EL (cell line): ENCODE measurements around the gene SCAMP5.

Experiments used
- DNase-seq: peaks from one replicate; pipeline ENCODE4 v3.0.0-alpha.2; 2016

SCAMP5 gene

DNA sequence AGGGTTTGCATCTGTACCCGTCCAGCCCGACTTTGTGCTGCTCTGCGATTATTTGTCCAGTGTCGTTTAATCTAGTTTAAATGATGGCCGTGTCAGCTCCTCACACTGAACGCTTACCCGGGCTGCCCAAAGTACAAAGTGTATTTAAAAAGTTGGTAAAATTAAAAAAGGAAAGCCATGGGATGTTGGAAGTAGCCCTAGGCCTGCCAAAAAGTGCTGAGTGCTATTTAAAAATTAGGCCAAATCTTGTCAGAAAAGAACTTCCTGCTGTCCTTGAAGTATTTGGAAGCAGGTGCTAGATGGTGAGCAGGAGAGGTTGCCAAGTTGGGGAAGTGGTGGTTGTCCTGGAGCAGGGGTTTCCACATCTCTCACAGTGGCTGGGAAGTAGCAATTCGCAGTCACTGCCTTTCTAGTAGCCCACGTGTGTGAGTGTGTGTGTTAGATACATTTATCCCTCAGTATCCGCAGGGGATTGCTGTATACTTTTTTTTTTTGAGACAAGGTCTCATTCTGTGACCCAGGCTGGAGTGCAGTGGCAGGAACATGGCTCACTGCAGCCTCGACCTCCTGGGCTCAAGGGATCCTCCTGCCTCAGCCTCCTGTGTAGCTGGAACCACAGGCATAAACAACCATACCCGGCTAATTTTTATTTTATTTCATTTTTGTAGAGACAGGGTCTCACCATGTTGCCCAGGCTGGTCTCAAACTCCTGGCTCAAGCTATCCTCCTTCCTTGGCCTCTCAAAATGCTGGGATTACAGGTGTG is 28.7 kb downstream of the SCAMP5 start:
- DNase-seq = peak; percentile 27

DNA sequence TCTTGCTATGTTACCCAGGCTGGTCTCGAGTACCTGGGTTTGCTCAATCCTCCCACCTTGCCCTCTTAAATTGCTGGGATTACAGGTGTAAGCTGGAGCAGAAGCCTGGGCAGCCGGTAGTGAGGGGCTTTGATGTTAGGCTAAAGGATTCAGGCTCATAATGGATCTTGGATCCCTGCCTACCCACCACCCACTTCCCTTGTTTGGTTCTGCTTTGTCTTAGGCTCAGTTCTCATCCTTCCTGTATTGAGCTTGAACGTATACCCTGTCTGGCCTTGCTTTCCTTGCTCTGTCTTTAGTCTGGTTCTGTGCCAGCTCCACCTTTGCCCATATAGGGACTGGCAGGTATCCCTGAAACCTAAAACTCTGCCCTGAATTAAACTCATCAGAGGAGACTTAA is 29.7 kb downstream of the SCAMP5 start:
- no peak for DNase-seq

DNA sequence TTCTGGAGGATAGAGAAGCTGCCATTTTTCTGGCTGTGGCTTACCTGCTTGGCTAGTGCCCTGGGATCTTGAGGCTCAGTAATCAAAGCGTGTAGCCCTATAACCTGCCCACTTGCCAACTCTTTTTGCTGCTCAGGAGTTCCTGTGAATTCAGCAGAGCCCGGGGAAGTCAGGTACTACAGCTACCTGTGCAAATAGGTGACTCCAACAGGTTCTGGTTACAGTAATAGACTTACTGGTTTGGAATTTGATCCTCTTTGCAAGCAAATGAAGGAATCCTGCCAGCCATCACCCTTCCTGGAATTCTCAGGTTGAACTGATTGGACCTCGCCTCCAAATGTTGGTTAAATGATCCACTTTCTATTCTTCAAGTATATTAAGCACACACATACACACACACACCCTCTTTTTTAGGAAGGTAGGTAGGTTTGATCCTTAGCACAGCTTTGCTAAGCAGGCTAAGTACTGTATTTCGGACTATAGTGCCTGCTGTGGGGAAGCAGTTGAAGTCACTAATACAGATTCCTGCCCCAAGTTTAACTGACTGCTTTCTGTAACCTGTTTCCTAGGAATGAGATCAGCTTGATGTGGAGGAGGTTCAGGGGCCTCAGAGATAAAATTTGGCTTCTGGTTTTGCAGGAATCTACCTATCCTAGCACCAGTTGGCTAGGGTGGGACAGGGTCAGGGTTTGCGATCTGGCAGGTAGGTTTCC is 30.3 kb downstream of the SCAMP5 start:
- DNase-seq = no peak

DNA sequence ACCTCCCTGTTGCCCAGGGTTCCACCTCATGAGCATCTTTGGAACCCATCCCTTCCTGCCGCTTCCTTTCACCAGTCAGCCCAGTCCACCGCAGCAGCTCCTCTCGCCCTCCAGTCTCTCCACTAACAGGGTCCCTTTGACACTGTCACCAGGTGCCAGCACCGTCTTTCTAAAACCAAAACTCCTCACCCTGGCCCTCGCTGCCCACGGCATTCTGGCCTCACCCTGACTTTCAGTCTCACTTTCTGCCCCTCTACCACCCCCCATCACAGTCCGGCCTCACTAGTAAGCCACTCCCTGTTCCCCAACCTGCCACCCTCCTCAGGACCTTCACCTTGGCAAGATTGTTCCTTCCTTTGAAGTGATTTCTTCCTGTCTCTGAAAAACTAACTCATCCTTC is 32.2 kb downstream of the SCAMP5 start:
- no peak for DNase-seq

DNA sequence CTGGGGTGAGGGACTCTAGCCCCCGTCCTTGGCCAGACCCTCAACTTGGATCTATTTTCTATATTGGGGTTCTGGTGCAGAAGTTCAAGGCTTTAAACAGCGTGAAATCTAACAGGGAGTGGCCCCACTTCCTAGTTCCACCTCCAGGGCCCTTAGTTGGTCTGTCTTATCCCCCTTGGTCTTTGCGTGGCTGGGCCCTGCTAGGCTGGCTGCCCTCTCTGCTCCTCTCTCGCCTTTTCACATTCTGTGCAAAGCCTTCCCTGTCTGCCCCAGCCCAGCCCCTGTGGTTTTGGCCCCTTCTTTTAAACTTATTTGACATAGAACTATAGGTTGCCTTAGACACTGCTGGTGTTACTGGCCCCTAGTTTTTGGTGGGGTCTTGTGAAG is 33.6 kb downstream of the SCAMP5 start:
- DNase-seq = no peak

DNA sequence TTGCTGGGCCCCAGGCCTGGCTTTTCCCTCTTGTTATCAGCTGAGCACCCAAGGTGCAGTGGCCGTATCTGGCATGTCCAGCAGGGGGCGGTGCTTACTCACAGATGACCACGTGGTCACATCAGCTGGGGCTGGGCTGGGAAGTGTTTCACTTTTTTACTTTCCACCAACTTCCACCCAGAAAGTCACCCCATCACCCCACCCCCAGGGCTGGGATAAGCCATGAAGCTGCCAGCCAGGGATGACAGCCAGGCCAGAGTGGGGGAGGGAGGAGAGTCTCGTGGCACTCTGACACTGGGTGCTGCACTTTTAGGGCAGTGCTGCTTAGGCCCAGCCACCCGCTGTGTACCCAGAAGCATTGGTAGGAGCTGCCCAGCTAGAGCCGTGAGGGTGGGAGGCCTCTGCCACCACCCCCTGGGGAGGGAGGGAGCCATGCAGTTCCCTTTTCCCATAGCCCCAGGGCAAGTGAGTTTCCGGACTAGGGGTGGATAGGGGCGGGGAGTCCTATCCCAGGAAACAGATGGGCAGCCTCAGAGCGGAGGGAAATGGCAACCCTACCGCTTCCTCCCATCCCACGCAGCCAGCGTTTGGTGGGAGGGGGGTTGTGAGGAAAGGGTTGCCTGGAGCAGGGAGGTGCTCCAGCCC is 34.1 kb downstream of the SCAMP5 start:
- peak; percentile 92 for DNase-seq

DNA sequence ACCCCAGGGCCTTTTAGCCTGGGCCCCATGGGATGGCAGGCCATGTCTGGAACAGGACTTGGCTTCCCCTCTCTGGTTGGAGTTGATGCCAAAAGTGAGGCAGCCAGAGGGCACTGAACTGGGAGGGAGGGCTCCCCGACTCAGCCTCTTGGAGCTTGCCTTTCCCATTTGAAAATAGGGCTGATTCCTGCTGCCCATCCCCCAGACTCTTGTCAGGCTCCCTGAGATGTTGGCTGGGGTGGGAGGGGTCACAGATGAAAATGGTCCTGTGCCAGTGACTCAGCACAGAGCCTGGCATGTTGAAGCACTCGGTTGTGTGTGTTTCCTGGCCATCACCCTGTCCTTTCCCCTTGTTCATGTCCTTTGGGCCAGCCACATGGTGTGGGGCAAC is 34.7 kb downstream of the SCAMP5 start:
- peak; percentile 64 for DNase-seq

DNA sequence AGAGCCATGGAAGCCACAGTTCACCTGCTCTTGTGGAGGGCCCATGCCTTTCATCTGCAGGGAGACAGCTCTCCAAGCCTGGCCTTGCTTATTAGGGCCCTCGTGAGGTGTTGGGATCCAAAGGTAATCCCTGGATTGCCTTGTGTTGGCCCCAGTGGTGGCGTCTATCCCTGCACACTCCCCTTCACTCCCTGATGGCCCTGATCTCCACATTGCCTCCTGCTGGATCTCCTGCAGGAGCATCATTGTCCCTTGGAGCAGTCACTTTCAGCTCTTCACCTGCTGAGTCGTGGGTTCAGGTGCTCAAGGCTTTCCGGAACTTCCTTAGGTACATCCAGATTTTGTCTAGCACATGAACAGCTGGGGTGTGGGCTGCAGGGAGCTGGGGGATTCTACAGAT is 35.1 kb downstream of the SCAMP5 start:
- no peak for DNase-seq

DNA sequence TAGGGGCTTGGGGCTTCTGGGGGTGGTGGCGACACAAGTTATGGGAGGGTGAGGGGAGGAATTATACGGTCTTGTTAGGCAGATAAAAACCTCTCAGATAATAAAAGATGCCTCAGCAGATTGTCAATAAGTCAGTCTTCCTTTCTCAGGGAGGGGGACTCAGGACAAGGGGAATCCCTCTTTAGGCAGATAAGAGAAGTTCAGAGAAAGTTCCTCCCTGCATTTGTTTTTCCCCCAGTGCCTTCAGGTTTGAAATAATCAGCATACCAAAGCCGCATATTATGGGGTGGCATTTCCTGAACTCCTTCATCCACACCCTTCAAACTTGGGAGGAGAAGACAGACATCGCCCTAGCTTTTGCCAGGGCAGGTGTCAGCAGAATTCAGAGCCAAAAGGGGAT is 36.5 kb downstream of the SCAMP5 start:
- DNase-seq = peak; percentile 13

DNA sequence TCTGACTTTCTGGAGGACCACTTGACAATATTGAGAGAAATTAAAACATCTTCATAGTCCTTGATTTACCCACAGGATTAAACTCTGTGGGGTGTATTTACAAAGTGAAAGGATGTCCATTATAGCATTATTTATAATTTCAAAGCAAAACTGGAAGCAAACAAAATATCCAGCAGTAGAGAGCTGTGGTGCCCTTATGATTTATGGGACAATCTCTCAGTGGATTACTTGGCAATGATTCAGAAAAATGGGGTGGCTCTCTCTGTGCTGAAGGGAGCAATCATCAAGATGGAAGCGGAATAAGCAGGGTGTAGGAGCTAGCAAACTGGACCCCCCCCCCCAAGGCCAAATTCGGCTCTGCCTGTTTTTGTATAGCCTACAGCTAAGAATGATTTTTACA is 37.0 kb downstream of the SCAMP5 start:
- DNase-seq = no peak

DNA sequence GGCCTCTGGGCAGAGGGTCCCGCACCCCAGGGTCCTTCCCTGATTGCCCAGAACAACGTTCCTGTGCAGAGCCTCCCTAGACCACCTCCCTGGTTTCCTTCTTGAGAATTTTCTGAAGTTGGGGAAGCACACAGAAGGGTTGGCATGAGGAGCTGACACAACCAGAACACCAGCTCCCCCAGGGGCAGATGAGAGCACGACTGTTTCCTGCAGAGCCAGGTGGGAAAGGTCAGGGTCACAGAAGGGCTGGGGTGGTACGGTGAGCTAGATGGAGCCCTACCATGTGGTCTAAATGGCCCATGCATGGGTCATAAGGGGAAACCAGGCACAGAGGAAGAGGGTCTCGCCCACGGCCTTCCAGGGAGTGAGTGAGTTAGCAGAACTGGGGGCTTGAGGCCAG is 38.4 kb downstream of the SCAMP5 start:
- no peak for DNase-seq

DNA sequence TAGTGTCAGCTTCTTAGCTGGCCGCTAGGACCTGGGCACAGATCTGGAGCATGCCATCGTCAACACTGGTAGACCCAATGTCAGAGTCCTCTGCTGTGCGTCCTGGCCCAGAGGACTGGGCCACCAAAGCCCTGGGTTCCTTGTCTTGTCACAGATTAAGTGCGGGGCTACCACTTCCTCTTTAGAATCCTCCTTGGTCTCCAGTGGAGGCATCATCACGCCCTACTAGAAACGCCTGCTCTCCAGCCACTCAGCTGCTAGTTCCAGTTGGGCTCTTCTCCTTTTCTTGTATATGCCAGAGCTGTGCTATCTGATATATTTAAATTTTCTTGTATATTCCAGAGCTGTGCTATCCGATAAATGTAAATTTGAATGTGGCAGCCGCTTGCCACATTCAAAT is 39.3 kb downstream of the SCAMP5 start:
- DNase-seq = no peak

DNA sequence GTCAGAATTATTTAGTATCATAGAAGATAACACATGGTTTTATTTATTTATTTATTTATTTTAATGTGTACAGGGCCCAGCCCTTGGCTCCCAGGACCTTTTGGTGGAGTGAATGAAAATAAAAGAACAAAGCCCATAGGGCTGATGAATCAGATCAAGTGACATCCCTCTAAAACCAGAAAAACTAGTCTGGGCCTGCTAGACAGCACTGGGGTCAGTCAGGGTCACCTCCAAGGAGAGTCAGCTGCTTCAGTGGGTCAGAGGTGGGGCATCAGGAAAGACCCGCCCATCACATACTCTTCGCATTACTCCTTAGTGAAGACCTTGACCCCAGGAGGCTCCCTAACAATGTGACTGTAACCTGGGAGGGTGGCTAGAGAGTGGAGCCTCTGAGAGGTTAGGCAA is 40.9 kb downstream of the SCAMP5 start:
- DNase-seq = peak; percentile 45

DNA sequence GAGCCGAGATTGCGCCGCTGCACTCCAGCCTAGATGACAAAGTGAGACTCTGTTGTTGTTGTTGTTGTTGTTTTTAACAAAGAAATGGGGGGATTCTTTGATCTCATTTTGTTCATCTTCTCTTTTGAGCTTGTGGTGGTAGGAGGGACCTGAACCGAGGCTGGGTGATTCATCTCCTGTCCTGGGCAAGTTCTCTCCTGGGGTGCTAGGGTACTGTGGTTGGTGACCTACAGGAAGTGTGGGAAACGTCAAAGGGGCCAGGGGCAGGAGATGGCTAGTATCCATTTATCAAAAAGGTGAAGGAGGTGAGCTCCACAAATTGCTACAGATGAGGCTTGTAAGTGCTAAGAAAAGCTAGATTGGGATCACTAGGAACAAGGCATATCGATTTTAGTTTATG is 42.3 kb downstream of the SCAMP5 start:
- DNase-seq = peak; percentile 13

DNA sequence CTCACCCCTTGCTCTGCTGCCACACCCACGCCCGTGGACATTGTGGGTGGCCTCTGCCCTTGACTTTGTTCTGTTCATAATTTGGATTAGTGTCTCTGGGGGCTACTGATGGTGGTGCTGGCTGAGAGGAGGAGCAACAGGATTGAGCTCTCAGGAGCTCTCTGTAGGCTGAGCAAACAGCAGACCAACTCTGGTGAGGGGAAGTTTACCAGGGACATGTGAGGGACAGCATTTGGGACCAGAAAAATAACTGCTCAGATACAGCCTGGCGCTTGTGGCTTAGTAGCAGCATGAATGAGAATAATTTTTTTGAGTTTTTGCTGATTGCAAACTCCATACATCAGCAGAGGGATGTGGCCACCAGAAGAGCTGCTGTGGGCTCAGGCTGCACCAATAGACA is 42.9 kb downstream of the SCAMP5 start:
- DNase-seq = no peak

DNA sequence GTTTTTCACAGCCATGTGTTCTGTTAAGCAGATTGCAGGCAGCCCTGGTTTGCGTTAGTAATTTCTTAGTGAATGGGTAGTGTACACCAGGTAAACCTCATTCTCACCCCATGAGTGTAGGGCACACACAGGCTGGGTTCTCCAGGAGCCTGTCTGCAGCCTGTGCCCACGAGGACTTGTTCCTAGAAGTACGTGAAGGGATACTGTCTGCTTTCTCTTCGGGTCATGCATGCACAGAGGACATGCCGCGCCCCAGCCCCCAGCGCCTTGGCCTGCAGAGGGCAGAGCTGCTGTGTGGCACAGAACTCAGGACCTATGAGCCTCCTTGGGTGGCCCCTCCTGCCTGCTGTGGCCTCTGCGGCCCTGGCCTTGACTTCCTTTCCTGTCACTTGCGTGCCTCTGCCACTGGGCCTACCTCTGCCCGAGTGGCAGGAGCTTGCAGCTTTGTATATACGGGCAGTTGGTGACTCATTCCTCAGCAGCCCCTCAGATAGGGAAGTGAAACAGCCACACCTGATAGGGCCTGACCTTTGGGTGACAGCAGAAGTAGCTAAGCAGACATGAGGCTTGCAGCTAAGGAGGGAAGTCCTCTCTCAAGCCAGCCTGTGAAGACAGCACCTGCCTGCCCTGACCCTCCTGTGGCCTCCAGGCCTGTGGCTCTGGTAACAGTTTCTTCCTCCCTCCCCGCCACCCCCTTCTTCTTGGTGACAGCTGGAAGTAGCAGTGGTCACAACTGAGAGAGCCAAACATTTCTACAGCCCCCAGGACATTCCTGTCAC is 47.6 kb downstream of the SCAMP5 start:
- DNase-seq = peak; percentile 39

DNA sequence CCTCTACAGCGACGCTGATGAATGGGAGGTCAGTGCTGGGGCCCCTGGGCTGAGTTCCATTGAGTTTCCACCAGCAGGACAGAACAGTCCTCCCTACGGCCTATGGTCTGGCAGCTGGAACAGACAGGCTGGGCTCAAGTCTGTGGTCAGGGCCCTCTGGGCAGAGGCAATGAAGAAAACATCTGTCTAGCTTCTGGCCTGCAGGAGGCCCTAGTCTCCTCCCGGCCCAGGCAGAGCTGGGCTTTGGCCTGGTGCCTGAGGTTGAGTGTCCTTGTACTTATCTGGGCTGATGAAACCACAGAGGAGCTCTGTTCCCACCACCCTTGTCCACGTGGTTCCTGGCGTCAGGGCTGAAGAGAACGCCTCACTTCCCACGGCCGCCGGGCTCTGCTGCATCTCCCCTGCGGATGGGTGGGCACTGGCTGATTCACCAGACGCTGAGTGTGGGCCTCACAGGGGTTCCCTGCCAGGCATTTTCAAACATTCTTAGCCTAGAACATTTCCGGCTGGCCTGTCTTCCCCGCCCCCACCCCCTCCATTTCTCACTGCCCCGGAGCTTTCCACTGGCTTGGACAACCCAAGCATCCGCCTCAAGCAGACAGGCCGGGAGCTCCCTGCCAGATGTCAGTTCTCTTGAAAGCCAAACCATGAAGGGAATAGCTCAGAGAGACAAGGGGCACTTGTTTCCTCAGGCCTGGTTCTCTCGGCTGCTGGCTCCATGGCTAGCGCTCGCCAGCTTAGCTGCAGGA is 48.3 kb downstream of the SCAMP5 start:
- peak; percentile 99 for DNase-seq

DNA sequence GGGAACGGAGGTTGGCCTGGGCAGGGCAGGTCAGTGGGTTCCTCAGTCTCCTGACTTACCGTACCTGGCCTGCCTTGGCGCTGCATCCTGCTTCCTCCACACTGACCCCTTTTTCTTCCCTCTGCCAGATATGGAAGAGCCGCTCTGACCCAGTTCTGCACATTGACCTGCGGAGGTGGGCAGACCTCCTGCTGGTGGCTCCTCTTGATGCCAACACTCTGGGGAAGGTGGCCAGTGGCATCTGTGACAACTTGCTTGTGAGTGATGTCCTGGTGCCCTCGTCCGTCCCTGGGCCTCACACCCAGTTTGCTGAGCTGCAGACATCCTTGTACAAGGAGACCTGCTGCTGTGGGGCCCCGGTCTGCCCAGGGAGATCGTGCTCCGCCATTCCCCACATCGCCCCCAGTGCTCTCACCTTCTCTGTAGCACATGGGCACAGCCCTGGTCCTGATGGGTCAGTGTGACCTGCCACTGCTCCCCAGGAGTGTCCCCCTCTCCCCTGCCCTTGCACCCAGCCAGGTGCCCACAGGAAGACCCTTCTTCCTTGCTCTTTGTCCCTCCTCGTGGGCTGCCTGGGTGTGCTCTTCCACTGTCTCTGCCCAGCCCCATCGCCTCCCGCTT is 49.0 kb downstream of the SCAMP5 start:
- DNase-seq = no peak

DNA sequence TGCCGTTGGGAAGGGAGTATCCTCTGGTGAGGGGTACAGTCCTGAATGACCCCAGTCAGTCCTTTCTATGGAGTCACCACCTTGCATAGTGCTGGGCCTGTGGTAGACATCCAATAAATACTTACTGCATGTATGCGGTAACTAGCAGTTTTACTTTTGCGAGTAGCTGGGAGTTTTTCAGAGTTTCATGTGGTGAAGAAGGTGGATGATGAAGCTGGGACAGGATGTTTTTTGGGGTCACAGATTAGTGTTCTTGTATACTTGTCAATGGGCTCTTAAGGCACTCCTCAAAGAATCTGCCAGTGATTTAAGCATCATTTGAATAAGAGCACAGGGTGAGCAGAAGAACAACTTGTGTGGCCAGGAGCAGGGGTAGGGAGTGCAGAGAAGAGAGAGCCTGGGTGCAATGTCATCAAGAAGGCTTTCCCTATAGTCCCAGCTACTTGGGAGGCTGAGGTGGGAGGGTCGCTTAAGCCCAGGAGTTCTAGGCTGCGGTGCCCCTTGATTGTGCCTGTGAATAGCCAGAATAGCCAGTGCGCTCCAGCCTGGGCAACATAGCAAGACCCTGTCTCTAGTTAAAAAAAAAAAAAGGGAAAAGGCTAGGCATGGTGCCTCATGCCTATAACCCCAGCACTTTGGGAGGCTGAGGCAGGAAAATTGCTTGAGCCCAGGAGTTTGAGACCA is 50.1 kb downstream of the SCAMP5 start:
- no peak for DNase-seq

DNA sequence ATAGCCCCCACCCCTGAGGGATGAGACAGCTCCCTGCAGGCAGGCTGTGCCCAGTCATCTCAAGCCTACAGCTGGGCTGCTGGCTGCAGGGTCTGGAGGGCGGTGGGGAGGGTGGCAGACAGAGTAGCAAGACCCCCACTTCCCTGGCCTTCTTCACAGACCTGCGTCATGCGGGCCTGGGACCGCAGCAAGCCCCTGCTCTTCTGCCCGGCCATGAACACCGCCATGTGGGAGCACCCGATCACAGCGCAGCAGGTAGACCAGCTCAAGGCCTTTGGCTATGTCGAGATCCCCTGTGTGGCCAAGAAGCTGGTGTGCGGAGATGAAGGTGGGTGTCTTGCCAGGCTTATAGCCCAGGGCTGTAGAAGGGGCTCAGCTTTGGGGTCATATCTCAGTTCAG is 53.0 kb downstream of the SCAMP5 start:
- no peak for DNase-seq

DNA sequence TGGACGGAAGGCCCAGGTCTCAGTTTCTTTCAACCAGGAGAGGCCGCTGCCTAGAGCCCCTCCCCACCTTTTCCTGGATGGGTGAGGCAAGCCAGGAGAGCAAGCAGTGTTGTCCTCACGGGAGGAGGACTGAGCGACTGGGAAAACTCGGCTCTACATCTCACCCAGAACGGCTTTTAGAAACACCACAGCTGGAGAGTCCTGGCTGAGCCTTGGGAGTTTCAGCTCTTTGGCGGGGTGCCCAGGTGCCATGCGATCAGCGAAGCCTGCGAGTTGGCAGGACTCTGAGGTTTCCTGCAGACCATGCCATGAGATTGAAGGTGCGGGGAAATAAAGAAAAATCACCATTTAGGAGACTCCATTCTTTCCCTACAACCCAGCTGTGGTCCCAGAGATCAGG is 54.0 kb downstream of the SCAMP5 start:
- DNase-seq = no peak

DNA sequence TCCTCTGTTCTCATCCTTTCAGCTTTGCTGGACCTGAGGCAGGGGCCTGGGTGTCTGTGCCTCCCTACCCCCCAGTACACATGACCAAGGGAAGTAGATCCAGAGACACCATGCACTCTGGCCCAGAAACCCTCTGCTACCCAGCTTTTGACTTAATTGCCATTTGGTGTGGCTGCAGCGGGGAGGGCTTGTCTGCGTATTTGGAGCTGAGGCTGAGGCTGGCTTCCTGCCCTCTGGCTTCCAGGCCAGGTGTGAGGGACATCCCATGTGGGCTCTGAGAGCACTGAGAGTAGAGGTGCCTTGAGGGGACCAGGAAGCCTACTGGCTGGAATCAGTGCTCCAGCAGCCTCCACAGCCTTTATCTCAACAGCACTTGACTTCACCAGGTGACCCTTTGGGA is 54.9 kb downstream of the SCAMP5 start:
- DNase-seq = no peak
